Measurements from ENCODE around the gene TMOD4. TPM values are rescaled to one million over a fixed set of nuclear protein-coding genes. Genes with fewer than 3 reads are reported as not detected.
"Not testable (repeated sequence)": the region's sequence is repeated elsewhere in the genome, so short reads cannot be mapped to it uniquely, and the experiment has no call there.

The TMOD4 gene
- total RNA-seq, 1 donor from 2014 or later, result 0.46 TPM

DNA sequence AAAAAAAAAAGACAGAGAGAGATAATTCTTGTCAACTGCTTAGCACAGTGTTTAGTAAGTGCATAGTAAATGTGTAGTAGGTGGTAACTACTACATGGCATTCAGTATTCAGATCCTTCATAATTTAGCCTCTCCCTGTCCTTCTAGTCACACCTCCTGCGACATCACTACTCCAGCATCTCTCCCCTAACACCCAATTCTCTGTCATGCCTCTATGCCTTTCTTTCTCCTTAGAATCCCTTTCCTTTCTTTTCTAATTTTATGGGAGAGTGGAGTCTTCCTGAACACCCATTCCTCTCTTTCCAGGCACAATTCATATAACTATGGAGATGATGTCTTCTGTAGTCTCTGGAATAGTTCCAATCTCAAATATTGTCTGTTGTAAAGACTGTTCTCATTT is 18.1 kb upstream of the TMOD4 start:
- no peak overlapping the region for H3K4me3 ChIP-seq (ENCODE audit: low read depth, low read length)
- no peak for DNase-seq (ENCODE audit: low read depth)

DNA sequence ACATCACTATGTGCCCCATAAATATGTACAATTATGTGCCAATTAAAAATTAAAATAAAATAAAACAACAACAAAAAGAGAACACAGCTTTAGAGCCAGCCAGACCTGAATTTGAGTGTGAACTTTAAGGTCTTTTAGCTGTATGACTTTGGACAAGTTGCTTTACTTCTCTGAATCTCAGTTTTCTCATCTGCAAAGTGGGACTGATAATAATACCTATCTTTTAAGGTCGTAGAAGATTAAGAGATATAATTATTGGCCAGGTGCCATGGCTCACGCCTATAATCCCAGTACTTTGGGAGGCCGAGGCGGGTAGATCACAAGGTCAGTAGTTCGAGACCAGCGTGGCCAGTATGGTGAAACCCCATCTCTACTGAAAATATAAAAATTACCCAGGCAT is 17.5 kb upstream of the TMOD4 start:
- DNase-seq (ENCODE audit: low read depth), result no peak
- TF ChIP-seq, protein P1, sequence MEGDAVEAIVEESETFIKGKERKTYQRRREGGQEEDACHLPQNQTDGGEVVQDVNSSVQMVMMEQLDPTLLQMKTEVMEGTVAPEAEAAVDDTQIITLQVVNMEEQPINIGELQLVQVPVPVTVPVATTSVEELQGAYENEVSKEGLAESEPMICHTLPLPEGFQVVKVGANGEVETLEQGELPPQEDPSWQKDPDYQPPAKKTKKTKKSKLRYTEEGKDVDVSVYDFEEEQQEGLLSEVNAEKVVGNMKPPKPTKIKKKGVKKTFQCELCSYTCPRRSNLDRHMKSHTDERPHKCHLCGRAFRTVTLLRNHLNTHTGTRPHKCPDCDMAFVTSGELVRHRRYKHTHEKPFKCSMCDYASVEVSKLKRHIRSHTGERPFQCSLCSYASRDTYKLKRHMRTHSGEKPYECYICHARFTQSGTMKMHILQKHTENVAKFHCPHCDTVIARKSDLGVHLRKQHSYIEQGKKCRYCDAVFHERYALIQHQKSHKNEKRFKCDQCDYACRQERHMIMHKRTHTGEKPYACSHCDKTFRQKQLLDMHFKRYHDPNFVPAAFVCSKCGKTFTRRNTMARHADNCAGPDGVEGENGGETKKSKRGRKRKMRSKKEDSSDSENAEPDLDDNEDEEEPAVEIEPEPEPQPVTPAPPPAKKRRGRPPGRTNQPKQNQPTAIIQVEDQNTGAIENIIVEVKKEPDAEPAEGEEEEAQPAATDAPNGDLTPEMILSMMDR (conservative IDR thresholded peaks at IDR 0.05; ENCODE audit: low read depth, low read length), result no peak
- no peak overlapping the region for H3K4me3 ChIP-seq (ENCODE audit: low read depth, low read length)

More for the DNA sequence above, 18.1 kb upstream of the TMOD4 start:
- TF ChIP-seq, protein P1 (conservative IDR thresholded peaks at IDR 0.05; ENCODE audit: low read depth, low read length), result no peak

DNA sequence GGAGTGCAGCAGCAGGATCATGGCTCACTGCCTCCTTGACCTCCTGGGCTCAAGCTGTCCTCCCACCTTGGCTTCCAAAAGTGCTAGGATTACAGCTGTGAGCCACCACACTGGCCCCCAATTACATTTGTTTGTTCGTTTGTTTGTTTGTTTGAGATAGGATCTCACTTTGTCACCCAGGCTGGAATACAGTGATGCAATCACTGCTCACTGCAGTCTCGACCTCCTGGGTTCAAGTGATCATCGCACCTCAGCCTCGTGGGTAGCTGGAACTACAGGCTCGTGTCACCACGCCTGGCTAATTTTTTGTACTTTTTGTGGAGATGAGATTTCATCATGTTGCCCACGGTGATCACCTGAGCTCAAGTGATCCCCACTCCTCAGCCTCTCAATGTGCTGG is 16.3 kb upstream of the TMOD4 start:
- no peak for DNase-seq (ENCODE audit: low read depth)
- H3K4me3 ChIP-seq (ENCODE audit: low read depth, low read length), result no peak overlapping the region
- TF ChIP-seq, protein P1 (conservative IDR thresholded peaks at IDR 0.05; ENCODE audit: low read depth, low read length), result no peak

DNA sequence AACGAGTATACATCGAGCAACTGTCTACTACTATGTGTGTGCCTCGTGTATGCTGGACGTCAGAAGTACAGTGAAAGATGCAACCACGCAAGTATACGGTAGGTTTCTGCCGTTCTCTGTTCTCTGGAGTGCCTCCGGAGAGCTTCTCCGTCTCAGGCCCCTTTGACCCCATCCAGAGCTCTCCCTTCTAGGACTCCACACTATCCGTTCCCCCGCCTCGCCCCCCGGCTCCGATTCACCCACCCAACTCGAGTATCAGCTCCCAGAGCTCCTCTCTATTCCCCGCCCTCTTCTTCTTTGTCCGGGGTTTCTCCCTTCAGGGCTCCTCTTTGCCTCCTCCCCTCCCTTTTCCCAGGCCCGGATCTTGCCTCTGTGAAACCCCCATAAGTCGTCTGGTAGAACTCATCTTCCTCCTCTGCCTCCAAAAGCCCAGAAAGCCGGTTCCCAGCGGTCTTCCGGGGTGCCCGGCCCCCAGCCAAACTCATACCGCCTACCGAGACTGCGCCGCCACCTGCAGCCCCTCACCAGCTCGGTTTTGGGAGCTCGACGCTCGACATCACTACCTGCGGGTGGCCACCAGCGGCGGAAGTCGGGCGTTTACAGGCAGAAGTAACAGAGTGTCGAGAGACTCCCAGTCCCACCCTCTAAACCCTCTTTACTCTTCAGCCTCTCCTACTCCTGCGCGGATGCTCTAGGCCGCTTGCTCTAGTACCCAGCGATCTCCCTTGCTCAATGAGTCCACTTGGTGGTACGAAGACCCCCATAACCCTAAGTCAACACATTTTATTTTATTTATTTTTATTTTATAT is 14.1 kb upstream of the TMOD4 start, which contains the start of gene VPS72:
TSS of gene VPS72 (minus strand) at position 561 of the 809 bp plus-strand sequence. CDS start at position 485, 76 bp downstream.
- H3K4me3 ChIP-seq (ENCODE audit: low read depth, low read length), result peak within 1 kb of the TSS; percentile 83
- TF ChIP-seq, protein P1 (conservative IDR thresholded peaks at IDR 0.05; ENCODE audit: low read depth, low read length), result no peak
- DNase-seq (ENCODE audit: low read depth), result no peak

DNA sequence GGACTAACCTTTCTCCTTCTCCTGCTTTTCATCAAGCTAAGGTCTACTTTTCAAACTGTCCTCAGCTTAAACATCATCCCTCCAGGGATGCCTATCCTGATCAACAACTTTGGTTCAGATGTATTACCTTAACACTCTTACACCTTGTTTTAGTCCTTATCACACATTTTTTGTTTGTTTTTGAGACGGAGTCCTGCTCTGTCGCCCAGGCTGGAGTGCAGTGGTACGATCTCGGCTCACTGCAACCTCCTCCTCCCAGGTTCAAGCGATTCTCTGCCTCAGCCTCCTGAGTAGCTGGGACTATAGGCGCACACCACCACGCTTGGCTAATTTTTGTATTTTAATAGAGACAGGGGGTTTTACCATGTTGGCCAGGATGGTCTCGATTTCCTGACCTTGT is 12.9 kb upstream of the TMOD4 start:
- peak overlapping the region; percentile 83 for H3K4me3 ChIP-seq (ENCODE audit: low read depth, low read length)
- not testable (repeated sequence) for DNase-seq (ENCODE audit: low read depth)

DNA sequence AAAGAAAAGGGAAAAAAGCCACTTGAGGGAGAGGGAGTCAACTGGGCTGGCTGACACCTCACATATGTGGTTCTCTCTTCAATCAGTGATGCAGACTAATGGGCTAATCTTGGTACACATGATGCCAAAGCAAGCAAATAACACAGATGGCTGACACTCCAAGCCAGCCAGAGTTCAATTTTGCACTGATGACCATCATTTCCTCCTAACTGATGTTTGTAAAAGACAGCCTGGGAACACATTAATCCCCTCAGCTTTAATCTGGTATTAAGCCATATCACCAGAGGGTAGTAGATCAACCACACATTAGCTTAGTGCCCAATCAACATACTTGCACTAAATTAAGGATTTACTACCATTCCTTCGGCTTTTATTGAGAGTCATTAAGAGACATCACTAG is 11.4 kb upstream of the TMOD4 start:
- no peak for DNase-seq (ENCODE audit: low read depth)
- TF ChIP-seq, protein P1 (conservative IDR thresholded peaks at IDR 0.05; ENCODE audit: low read depth, low read length), result no peak
- H3K4me3 ChIP-seq (ENCODE audit: low read depth, low read length), result no peak overlapping the region

DNA sequence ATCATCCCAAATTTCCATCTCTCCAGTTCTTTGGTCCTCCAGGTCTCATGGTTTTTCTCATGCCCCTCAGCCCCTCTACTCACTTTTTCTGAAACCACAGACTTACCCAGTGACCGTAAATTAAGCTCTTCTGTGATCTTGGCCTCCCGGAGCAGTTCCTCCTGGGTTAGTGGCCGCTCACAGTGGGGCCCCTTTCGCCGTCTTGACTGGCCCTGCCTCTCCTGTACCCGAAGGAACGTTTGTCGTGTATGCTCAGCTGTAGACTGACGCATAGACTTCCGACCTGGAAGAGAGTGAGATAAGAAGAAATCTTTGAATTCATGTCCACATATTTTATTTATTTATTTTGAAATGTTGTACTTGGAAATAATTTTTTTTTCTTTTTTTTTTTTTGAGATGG is 8.4 kb upstream of the TMOD4 start:
- H3K4me3 ChIP-seq (ENCODE audit: low read depth, low read length), result no peak overlapping the region
- no peak for DNase-seq (ENCODE audit: low read depth)
- TF ChIP-seq, protein P1 (conservative IDR thresholded peaks at IDR 0.05; ENCODE audit: low read depth, low read length), result no peak

Measured in epithelial cell of proximal tubule (primary cell).